ENCODE data around the gene SEPTIN6.
"Not testable (repeated sequence)": the region's sequence is repeated elsewhere in the genome, so short reads cannot be mapped to it uniquely, and the experiment has no call there.

Gene SEPTIN6

DNA sequence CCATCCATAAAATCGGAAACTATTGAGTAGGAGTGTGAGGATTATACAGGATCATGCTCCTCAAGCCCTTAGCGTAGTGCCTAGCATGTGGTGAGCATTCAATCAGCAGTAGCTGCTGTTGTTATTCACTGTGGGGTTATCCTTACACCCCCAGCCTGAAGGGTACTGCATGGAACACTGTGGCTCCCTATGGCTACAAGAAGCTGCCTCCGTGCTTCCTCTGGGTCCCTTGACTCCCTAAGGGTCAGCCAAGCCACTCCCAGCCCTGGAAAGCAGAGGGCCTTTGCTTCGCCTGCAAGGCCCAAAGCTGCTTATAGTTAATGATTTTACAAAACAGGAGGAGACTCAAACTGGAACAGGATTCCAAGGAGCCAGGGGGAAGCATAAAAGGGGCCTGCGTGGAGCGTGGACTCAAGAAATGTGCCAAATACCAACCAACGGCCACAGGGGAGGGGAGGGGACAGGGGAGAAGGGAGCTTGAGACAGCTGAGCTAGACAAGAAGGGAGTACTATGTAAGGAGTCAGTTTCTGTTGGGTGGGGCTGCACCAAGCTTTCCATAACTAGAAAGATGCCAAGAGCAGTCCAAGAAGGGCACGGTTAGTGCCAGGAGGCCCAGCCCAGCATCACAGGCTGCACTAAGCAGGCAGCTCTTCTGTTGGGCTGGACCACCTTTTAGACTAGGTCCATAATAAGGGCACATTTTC lies 15.9 kb downstream of the SEPTIN6 start:
- Histone ChIP-seq H3K4me3 (ENCODE audit: low read depth, low read length) (no peak overlapping the region), H3K9me3 (ENCODE audit: control insufficient read depth, insufficient read depth, low read length) (peaks cover 37% of the 10 kb centered on the region)

DNA sequence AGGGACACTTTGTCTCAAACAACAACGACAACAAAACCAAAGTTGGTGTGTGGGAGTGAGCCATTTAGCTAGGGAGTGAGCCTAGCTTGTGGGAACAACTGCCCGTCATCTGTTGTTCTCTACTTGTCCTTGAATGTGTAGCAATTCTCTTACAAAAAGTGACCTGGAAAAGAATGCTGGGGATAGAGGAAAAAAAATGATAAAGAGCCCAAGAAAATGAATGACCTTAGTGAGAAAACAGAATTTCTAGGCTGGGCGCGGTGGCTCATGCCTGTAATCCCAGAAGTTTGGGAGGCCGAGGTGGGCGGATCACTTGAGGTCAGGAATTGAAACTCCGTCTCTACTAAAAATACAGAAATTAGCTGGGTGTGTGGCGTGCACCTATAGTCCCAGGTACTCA lies 19.6 kb downstream of the SEPTIN6 start:
- H3K36me3 ChIP-seq (ENCODE audit: control insufficient read depth, insufficient read depth, low read length) = 0 out of 2 replicates have a peak, but pooled peaks cover 5% of the 10 kb centered on the region
- no peak overlapping the region for H3K4me3 ChIP-seq (ENCODE audit: low read depth, low read length)
- H3K27me3 ChIP-seq (ENCODE audit: control insufficient read depth, insufficient read depth, low read length) = no peaks in the 10 kb centered on the region
- no peaks in the 10 kb centered on the region for H3K4me1 ChIP-seq (ENCODE audit: control insufficient read depth, insufficient read depth, low read length)
- peaks cover 45% of the 10 kb centered on the region for H3K9me3 ChIP-seq (ENCODE audit: control insufficient read depth, insufficient read depth, low read length)
- H3K27ac ChIP-seq (ENCODE audit: low read depth, low read length) = no peak overlapping the region
- no peak overlapping the region for H3K9ac ChIP-seq (ENCODE audit: low read depth, low read length)

More for the DNA sequence above, 15.9 kb downstream of the SEPTIN6 start:
- H3K4me1 ChIP-seq (ENCODE audit: control insufficient read depth, insufficient read depth, low read length) = no peaks in the 10 kb centered on the region
- H3K27ac ChIP-seq (ENCODE audit: low read depth, low read length) = no peak overlapping the region
- H3K9ac ChIP-seq (ENCODE audit: low read depth, low read length) = no peak overlapping the region
- H3K27me3 ChIP-seq (ENCODE audit: control insufficient read depth, insufficient read depth, low read length) = no peaks in the 10 kb centered on the region
- H3K36me3 ChIP-seq (ENCODE audit: control insufficient read depth, insufficient read depth, low read length) = 0 out of 2 replicates have a peak, but pooled peaks cover 5% of the 10 kb centered on the region

DNA sequence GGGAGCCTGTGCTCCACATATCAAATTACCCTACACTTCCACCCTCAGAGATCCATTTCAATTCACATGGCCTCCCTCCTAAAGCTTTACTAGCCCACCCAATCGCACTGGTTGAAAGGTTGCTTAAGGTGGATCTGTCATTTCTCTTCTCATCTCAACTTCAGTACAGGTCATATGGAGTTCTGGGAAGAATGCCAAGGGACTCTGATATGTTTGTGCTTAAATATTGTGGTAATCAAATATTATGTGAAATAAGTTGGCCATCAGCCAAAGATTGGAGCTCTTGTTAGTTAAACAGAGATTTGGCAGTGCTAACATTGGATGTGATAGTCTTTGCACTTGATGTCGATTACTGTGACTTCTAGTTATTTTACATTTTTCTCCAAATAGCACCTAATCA lies 20.5 kb downstream of the SEPTIN6 start:
- no peak overlapping the region for H3K9ac ChIP-seq (ENCODE audit: low read depth, low read length)
- H3K36me3 ChIP-seq (ENCODE audit: control insufficient read depth, insufficient read depth, low read length) = 0 out of 2 replicates have a peak, but pooled peaks cover 5% of the 10 kb centered on the region
- H3K27ac ChIP-seq (ENCODE audit: low read depth, low read length) = no peak overlapping the region
- H3K4me1 ChIP-seq (ENCODE audit: control insufficient read depth, insufficient read depth, low read length) = no peaks in the 10 kb centered on the region
- H3K4me3 ChIP-seq (ENCODE audit: low read depth, low read length) = no peak overlapping the region
- H3K9me3 ChIP-seq (ENCODE audit: control insufficient read depth, insufficient read depth, low read length) = peaks cover 44% of the 10 kb centered on the region
- no peaks in the 10 kb centered on the region for H3K27me3 ChIP-seq (ENCODE audit: control insufficient read depth, insufficient read depth, low read length)

DNA sequence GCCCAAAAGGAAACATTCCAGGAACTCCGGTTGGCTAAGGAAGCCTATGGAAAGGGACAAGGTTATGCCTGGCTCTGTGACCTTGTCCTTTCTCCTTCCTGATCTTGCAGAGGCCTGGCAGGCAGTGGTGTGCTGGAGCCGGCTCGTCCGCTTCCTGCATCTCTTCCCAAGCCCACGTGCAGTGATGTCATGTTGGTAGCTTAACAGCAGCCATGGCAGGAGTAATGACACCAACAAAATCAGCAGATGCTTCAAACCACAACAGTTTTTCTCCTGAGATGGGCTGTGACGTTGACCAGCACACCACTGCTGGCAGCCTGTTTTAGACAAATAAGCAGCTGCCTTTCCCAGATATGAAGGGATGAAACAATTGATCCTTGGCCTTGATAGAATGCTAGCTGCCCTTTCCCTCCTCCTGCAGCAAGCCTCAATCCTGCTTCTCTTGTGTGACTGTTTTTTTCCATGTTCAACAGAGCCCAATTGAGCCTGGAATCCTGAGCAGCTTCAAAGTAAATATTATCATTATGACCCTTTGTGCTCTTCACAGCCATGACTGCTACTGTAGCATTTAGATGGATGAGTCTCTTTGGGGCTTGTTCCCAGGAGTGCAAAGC lies 23.4 kb downstream of the SEPTIN6 start:
- Histone ChIP-seq H3K27ac (ENCODE audit: low read depth, low read length) (no peak overlapping the region), H3K9me3 (ENCODE audit: control insufficient read depth, insufficient read depth, low read length) (peaks cover 40% of the 10 kb centered on the region; the same call in 1 of the 2 replicates), H3K27me3 (ENCODE audit: control insufficient read depth, insufficient read depth, low read length) (no peaks in the 10 kb centered on the region), H3K9ac (ENCODE audit: low read depth, low read length) (no peak overlapping the region), H3K4me3 (ENCODE audit: low read depth, low read length) (no peak overlapping the region), H3K36me3 (ENCODE audit: control insufficient read depth, insufficient read depth, low read length) (0 out of 2 replicates have a peak, but pooled peaks cover 5% of the 10 kb centered on the region), H3K4me1 (ENCODE audit: control insufficient read depth, insufficient read depth, low read length) (no peaks in the 10 kb centered on the region)

DNA sequence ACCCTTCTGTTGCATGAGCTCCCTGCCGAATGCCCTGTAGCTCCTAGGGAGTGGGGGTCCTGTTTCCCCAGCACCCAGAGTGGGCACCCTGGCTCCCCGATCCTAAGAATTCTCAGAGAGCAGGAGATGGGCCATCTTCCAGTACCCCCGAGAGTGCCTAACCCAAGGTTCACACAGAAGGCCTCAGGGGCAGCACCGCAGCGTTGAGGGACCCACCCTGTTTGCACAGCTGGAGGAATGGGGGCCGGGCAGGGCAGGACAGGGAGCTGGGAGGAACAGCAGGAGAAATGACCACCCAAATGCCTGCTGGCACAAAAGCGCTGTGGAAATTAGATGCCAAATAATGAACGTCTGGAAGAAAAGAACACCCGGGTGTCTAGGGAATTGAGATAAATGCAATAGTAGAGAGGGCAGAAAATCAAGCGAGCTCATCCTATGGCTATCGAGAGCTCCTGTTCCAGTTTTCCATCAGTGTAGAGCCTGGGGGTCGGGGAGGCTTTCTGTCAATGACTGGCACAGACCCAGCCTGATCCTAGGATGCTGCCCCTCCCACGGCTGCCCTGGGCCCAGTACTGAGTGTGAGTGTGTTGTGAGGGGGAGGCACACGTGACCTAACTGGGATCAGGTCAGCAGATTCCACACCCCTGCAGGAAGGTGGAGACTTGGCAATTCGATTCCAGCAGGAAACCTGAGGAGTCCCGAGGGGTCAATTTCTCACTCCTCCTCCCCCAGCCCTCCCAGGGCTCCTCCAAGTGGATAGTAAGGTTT lies 25.7 kb downstream of the SEPTIN6 start:
- Histone ChIP-seq H3K9me3 (ENCODE audit: control insufficient read depth, insufficient read depth, low read length) (peaks cover 38% of the 10 kb centered on the region), H3K4me1 (ENCODE audit: control insufficient read depth, insufficient read depth, low read length) (no peaks in the 10 kb centered on the region), H3K9ac (ENCODE audit: low read depth, low read length) (no peak overlapping the region), H3K27me3 (ENCODE audit: control insufficient read depth, insufficient read depth, low read length) (no peaks in the 10 kb centered on the region), H3K36me3 (ENCODE audit: control insufficient read depth, insufficient read depth, low read length) (0 out of 2 replicates have a peak, but pooled peaks cover 7% of the 10 kb centered on the region), H3K27ac (ENCODE audit: low read depth, low read length) (no peak overlapping the region), H3K4me3 (ENCODE audit: low read depth, low read length) (no peak overlapping the region)

DNA sequence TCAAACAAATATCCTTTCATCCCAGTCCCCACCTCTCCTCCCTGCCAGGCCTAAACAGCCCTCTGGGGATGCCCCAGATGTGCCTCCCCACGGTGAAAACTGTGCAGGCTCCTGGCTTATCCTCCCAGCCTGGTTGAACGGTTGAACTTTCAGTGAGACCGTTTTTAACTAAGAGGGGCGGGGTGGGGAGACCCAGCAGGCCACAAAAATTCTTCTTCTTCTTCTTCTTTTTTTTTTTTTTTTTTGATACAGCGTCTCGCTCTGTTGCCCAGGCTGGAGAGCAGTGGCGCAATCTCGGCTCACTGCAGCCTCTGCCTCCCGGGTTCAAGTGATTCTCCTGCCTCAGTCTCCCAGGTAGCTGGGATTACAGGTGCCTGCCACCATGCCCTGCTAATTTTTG lies 28.1 kb downstream of the SEPTIN6 start:
- H3K36me3 ChIP-seq (ENCODE audit: control insufficient read depth, insufficient read depth, low read length); H3K4me3 ChIP-seq (ENCODE audit: low read depth, low read length); H3K9ac ChIP-seq (ENCODE audit: low read depth, low read length); H3K27me3 ChIP-seq (ENCODE audit: control insufficient read depth, insufficient read depth, low read length); H3K27ac ChIP-seq (ENCODE audit: low read depth, low read length); H3K4me1 ChIP-seq (ENCODE audit: control insufficient read depth, insufficient read depth, low read length): not testable (repeated sequence)
- peaks cover 40% of the 10 kb centered on the region for H3K9me3 ChIP-seq (ENCODE audit: control insufficient read depth, insufficient read depth, low read length)

DNA sequence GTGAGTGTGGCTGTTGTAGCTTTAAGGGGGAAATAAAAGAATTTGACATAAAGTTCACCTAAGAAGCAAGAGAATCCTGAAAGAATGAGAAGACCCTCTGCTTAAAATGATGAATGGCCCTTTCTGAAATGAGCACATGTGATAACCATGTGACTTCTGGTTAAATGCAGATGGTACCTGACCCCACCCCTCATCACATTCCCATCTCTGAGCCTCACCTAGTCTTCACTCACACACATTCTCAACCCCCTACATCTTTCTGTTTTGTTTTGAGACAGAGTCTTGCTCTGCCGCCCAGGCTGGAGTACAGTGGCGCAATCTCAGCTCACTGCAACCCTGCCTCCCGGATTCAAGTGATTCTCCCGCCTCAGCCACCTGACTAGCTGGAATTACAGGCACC lies 31.5 kb downstream of the SEPTIN6 start:
- no peaks in the 10 kb centered on the region for H3K27me3 ChIP-seq (ENCODE audit: control insufficient read depth, insufficient read depth, low read length)
- peaks cover 32% of the 10 kb centered on the region for H3K9me3 ChIP-seq (ENCODE audit: control insufficient read depth, insufficient read depth, low read length)
- H3K4me3 ChIP-seq (ENCODE audit: low read depth, low read length) = no peak overlapping the region
- H3K36me3 ChIP-seq (ENCODE audit: control insufficient read depth, insufficient read depth, low read length) = 0 out of 2 replicates have a peak, but pooled peaks cover 13% of the 10 kb centered on the region
- H3K9ac ChIP-seq (ENCODE audit: low read depth, low read length) = no peak overlapping the region
- no peak overlapping the region for H3K27ac ChIP-seq (ENCODE audit: low read depth, low read length)
- H3K4me1 ChIP-seq (ENCODE audit: control insufficient read depth, insufficient read depth, low read length) = no peaks in the 10 kb centered on the region

DNA sequence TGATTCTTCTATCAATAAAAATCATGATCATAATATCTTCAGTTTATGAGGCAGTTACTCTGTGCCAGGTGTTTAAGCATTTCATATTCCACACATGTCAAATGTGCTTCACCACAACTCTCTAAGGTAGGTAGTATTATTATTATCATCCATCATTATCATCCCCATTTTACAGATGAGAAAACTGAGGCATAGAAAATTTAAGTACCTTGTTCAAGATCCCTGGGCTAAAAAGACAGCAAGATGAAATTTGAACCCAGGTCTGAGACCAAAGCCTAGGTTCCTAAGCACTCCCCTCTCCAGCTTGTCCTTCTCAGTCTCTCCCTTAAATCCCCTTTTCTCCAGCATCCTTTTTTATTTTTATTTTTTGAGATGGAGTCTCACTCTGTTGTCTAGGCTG lies 33.4 kb downstream of the SEPTIN6 start:
- Histone ChIP-seq H3K36me3 (ENCODE audit: control insufficient read depth, insufficient read depth, low read length) (0 out of 2 replicates have a peak, but pooled peaks cover 13% of the 10 kb centered on the region), H3K9me3 (ENCODE audit: control insufficient read depth, insufficient read depth, low read length) (peaks cover 37% of the 10 kb centered on the region), H3K4me3 (ENCODE audit: low read depth, low read length) (no peak overlapping the region), H3K4me1 (ENCODE audit: control insufficient read depth, insufficient read depth, low read length) (no peaks in the 10 kb centered on the region), H3K9ac (ENCODE audit: low read depth, low read length) (no peak overlapping the region), H3K27ac (ENCODE audit: low read depth, low read length) (no peak overlapping the region), H3K27me3 (ENCODE audit: control insufficient read depth, insufficient read depth, low read length) (no peaks in the 10 kb centered on the region)

DNA sequence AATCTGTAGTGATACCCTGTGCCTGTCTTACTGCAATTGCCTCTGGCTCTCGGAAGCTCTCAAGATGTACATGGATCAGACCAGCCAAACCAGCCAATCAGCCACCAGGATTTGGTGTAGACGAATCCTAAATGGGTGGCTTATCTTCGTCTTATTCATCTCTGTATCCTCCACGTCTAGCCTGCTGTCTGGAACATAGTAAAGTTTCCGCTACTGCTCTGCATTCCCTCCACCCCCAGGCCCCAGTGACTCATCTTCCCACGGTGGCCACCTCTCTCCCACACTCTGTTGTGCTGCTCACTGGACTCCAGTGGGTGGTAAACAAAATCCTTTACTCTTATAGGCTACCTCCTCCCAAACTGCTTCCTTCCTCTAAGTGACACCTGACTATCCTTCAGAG lies 37.8 kb downstream of the SEPTIN6 start:
- Histone ChIP-seq H3K9ac (ENCODE audit: low read depth, low read length) (no peak overlapping the region), H3K27ac (ENCODE audit: low read depth, low read length) (no peak overlapping the region), H3K36me3 (ENCODE audit: control insufficient read depth, insufficient read depth, low read length) (peaks cover 9% of the 10 kb centered on the region; the same call in 1 of the 2 replicates), H3K4me3 (ENCODE audit: low read depth, low read length) (no peak overlapping the region), H3K27me3 (ENCODE audit: control insufficient read depth, insufficient read depth, low read length) (no peaks in the 10 kb centered on the region), H3K4me1 (ENCODE audit: control insufficient read depth, insufficient read depth, low read length) (no peaks in the 10 kb centered on the region), H3K9me3 (ENCODE audit: control insufficient read depth, insufficient read depth, low read length) (peaks cover 41% of the 10 kb centered on the region)

DNA sequence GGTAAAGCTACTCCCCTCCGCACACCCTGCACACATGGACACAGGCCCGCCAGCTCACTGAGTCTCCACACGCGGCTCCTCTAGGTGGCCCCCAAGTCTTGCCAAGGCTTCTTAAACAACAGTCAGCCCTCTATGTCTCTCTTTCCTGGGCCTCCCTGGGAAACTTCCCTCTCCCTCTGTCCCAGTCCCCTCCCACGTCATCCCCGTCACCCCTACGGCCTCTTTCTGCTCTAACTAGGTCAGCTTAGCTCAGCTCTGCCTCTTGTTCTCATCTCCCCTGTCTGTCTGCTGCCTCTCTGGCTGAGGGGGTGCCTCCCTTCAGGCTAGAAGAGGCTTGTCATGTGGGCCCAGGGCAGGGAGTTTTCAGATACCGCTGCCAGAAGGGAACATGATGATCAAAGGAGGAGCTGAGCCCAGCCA lies 38.8 kb downstream of the SEPTIN6 start:
- H3K4me3 ChIP-seq (ENCODE audit: low read depth, low read length) = no peak overlapping the region
- H3K9ac ChIP-seq (ENCODE audit: low read depth, low read length) = no peak overlapping the region
- no peaks in the 10 kb centered on the region for H3K4me1 ChIP-seq (ENCODE audit: control insufficient read depth, insufficient read depth, low read length)
- H3K9me3 ChIP-seq (ENCODE audit: control insufficient read depth, insufficient read depth, low read length) = peaks cover 33% of the 10 kb centered on the region
- H3K27me3 ChIP-seq (ENCODE audit: control insufficient read depth, insufficient read depth, low read length) = no peaks in the 10 kb centered on the region
- H3K36me3 ChIP-seq (ENCODE audit: control insufficient read depth, insufficient read depth, low read length) = peaks cover 9% of the 10 kb centered on the region; the same call in 1 of the 2 replicates
- H3K27ac ChIP-seq (ENCODE audit: low read depth, low read length) = no peak overlapping the region

DNA sequence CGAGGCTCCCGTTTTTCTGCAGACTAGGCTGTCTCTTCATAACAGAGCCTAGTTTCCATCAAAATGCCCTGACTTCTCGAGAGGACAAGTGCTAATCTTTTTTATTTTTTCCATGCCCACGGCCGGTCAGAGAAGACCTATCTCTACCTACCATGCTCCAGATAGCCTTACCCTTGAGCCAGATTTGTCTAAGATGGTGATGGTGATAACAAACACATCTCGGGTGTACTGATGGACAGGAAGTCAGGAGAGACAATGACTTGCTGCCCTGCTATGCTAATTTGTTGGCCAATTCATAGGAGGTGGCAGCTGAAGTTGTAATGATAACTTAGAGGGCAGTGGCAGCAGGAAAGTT lies 44.6 kb downstream of the SEPTIN6 start:
- H3K27me3 ChIP-seq (ENCODE audit: control insufficient read depth, insufficient read depth, low read length) = no peaks in the 10 kb centered on the region
- H3K9me3 ChIP-seq (ENCODE audit: control insufficient read depth, insufficient read depth, low read length) = peaks cover 24% of the 10 kb centered on the region
- H3K9ac ChIP-seq (ENCODE audit: low read depth, low read length) = no peak overlapping the region
- H3K4me3 ChIP-seq (ENCODE audit: low read depth, low read length) = no peak overlapping the region
- H3K36me3 ChIP-seq (ENCODE audit: control insufficient read depth, insufficient read depth, low read length) = peaks cover 15% of the 10 kb centered on the region
- no peaks in the 10 kb centered on the region for H3K4me1 ChIP-seq (ENCODE audit: control insufficient read depth, insufficient read depth, low read length)
- no peak overlapping the region for H3K27ac ChIP-seq (ENCODE audit: low read depth, low read length)
